Measurements from ENCODE around the gene CTAGE8.
"Not testable (repeated sequence)": the region's sequence is repeated elsewhere in the genome, so short reads cannot be mapped to it uniquely, and the experiment has no call there.

The CTAGE8 gene

GRCh38 chr7:144256112-144256511, 13.0 kb downstream of the CTAGE8 start:
- DNase-seq = no peak

GRCh38 chr7:144255471-144255897, 13.6 kb downstream of the CTAGE8 start:
- no peak for DNase-seq

- not testable (repeated sequence) for DNase-seq
Observed at GRCh38 chr7:144252307-144252706, 16.8 kb downstream of the CTAGE8 start.

DNA sequence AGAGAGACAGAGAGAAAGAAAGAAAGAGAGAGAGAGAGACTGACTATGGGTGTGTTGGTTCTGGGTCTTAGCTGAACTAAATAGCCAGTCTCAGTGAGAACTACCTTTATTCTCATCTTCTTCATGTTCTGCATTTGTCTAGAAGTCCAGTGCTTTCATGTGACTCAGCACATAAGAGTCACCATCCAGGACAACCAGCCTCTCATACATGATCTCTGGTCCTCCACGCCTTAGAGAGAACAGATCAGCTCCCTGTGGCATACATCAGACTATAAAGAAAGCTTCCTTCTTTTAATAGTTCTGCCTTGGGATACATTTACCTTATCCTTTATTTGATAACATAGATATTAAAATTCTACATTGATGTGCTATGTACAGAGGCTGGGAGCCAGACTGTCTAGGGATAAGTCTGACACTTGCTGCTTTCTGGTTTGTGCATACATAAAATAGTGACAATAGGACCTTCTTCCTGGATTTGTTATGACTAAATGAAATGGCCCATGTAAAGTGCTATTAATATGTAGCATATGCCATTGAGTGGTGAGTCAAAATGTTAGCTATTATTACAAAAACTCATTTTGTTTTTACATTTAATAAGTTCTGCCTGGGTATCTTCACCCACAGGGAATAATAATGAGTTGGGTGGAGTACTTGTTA, 21.3 kb downstream of the CTAGE8 start:
- not testable (repeated sequence) for DNase-seq

DNA sequence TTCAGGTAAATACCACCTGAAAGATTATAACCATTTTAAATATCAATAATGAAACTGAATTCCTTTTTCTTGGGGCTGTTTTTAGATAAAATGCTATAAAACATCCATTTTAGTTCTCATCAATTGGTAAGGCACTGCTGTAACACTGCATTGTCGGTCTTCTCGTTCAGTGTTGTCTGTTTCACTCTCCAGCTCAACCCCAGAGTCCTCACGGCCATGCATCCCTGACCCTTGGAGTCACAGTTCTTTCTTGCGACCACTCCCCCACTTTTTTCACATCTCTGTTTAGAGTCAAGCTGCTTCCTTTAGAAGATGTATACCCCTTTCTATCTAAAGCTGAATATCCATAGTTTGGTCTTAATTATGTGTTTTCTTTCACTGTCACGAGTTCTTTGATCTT, 22.1 kb downstream of the CTAGE8 start:
- DNase-seq = not testable (repeated sequence)

GRCh38 chr7:144245372-144245771, 23.7 kb downstream of the CTAGE8 start:
- DNase-seq = not testable (repeated sequence)

- DNase-seq = not testable (repeated sequence)
Observed at GRCh38 chr7:144239365-144239764, 29.7 kb downstream of the CTAGE8 start, which contains the start of gene OR2A42. Gene OR2A42 (minus strand): TSS chr7:144239605. CDS start chr7:144232843, 6,762 bp downstream.

DNA sequence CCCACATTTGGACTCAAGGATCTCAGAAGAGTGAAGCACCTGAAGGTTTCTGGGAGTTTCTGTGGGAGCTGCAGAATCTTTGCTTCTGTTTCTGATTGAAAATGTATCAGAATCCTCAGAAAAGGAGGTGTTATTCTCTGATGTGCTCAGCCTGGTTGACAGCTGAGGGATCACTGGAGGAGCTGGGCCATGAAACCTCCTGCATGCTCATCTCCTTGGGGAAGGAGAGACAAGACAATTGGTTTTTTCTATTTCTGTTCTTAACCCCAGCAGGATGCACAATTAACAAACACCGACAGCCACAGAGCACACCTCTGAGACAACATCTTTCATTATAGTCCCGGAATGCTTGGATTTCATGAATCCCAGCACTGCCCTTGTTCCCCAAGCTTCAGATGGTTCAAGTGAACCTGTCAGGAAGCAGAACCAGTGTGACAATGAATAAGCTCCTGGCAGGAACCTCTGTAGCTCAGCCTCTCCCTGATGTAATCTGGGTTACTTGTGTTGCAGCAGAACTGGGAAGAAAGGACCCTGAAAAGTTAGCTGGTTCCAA, 30.5 kb downstream of the CTAGE8 start:
- DNase-seq = not testable (repeated sequence)

DNA sequence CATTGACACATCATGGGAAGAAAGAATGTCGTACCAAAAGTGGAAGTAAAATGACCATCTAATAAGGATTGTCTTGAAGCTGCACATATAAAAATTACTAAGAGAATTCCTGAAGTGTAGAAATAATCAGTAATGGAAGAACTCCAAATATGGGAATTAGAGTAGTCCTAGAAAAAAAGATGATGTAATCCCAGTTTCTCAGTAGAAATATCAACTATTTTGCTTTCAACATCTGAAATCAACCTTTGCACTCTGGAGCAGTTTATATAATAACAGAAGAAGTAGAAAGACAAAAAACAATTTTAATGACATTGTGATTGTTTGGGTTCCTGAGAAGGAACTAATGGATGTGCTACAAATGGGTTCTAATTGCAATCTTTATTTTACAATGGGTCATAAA, 36.0 kb downstream of the CTAGE8 start:
- DNase-seq = not testable (repeated sequence)

DNA sequence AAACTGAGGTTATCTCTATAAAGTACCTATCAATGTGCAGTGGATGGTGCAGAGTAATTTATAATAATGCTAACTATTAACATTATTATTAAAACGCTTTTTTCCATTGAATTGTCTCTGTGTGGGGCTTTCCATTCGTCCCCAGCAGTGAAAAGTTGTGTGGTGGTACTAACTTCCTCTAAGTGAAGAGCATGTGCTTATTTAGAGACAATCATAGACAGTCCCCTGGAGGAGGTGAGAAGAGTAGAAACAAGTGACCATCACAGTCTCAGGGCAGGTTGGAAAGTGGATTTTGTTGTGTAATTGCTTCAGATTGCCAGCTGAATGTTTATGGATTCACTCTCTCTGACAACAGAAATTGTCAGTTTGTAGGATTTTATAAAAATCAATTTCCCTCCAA, 38.1 kb downstream of the CTAGE8 start:
- DNase-seq = not testable (repeated sequence)

GRCh38 chr7:144228810-144229209, 40.3 kb downstream of the CTAGE8 start:
- DNase-seq = not testable (repeated sequence)

DNA sequence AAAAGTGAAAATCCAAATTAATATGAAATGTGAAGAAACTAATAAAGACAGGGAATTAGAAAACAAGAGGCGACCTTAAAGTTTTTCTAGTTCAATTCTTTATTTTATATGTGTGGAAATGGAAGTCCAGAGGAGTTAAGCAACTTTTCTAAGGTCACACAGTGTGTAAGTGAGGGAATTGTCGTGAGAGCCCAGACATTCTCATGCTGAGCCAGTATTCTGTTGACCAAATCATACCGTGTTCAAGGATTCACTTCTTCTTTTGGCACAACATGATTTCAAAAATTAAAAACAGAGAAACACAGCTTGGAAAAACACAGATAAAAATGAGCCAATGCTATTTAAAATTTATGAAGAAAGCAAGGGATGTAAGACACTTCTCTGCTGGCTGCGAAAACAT, 42.2 kb downstream of the CTAGE8 start:
- DNase-seq = not testable (repeated sequence)

DNA sequence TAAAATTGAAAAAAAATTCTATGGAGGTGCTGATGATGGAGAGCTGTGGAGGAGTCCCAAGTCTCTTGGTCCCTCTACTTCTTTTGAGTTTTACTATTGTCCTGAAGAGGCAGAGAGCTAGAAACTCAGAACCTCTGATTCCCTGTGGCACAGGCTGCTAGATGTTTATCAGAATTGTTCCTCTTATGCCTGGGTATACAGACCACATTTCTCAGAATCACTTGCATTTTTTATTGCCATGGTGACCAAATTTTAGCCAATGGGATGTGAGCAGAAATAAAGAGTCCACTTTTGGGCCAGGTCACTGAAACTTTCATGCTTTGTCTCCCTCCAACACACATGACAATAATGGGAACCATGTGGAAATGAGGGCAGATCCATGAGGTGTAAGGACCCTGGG, 45.4 kb downstream of the CTAGE8 start:
- DNase-seq = not testable (repeated sequence)

GRCh38 chr7:144220531-144220930, 48.6 kb downstream of the CTAGE8 start:
- not testable (repeated sequence) for DNase-seq

- not testable (repeated sequence) for DNase-seq
Observed at GRCh38 chr7:144219149-144219548, 49.9 kb downstream of the CTAGE8 start.

DNA sequence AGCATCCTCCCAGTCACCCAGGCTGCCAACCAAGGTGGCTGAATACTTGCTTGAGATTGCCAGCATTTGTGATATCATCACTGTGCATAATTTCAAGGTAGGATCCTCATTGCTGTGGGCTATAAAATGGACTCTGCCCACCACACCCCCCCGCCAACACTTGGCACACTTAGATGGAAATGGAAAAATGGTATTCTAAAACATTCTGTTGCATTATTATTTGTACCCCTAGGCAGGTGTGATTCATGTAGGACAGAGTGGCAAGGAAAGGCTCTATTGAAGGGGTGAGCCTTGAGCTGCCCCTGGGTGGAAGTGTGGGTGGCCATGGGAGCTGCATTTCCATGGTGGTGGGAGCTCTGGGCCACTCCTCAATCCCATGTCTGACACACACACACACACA, 50.5 kb downstream of the CTAGE8 start:
- DNase-seq = not testable (repeated sequence)

DNA sequence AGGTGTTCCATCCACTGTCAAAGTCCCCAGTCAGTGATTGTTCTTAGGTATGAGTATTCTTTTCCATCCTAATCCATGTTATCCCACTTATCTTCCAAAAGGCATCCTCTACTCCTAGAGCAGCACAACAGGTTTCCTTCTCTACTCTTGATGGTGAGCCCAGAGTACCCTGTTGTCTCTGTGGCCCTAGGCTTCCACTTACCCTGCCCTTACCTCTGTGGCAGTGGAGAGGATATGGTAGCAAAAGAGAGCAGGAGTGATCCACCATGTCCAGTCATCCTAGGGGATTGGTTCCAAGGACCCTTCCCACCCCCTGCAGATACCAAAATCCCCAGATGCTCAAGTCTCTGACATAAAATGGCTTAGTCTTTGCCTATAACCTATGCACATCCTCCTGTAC, 51.9 kb downstream of the CTAGE8 start:
- not testable (repeated sequence) for DNase-seq
